Keratinocyte (primary cell): Measurements from ENCODE around the gene MGAM2.

ENCODE experiments used
- CTCF ChIP-seq, 3 experiments: IDR thresholded peaks in 1 of 3; conservative IDR thresholded peaks in 1 of 3; optimal IDR thresholded peaks in 1 of 3; 2 replicates in 2 of 3; 3 replicates in 1 of 3; pipeline versions ENCODE3 to v1.5.1; 2011; ENCODE audit warnings: low read length in 3 of 3, mild to moderate bottlenecking in 3 of 3, moderate library complexity in 2 of 3, control low read depth in 1 of 3, inconsistent platforms in 1 of 3; ENCODE audit not compliant: insufficient read depth in 2 of 3; ENCODE audit errors: extremely low read depth in 1 of 3
- EZH2 ChIP-seq: IDR thresholded peaks from one replicate; pipeline ENCODE4 v1.6.1; 2012; ENCODE audit warnings: inconsistent platforms, mild to moderate bottlenecking, low read length, moderate library complexity

- no peak for TF ChIP-seq EZH2
- no peak for TF ChIP-seq CTCF (optimal IDR thresholded peaks at IDR 0.05 in 1 of 3, IDR thresholded peaks at IDR 0.05 in 1 of 3, conservative IDR thresholded peaks at IDR 0.05 in 1 of 3; ENCODE audit: extremely low read depth in 1 of 3, insufficient read depth in 2 of 3, low read length in 3 of 3)
Observed at GRCh38 chr7:142133731-142134148, 22.2 kb downstream of the MGAM2 start.
